GM21526 (cell line): ENCODE measurements around the gene OR8B4.
"Not testable (repeated sequence)": the region's sequence is repeated elsewhere in the genome, so short reads cannot be mapped to it uniquely, and the experiment has no call there.

ENCODE experiments used
- ATAC-seq: cut with Tn5 transposase; IDR thresholded peaks from one replicate; pipeline ENCODE4 v1.9.1; 2021; ENCODE audit warnings: moderate library complexity; ENCODE audit not compliant: unreplicated experiment, low FRiP score

OR8B4 gene

GRCh38 chr11:124424384-124424921, at the start of gene OR8B4:
Gene OR8B4, minus strand, starts transcription at chr11:124424871. Its CDS starts 0 bp downstream, at chr11:124424871.
- ATAC-seq: no peak

GRCh38 chr11:124474079-124474478, 49.4 kb upstream of the OR8B4 start:
- ATAC-seq: no peak

GRCh38 chr11:124473476-124473875, 48.8 kb upstream of the OR8B4 start:
- ATAC-seq: no peak

- ATAC-seq: no peak
Measured at GRCh38 chr11:124470561-124471227, 46.0 kb upstream of the OR8B4 start.

GRCh38 chr11:124467381-124467927, 42.8 kb upstream of the OR8B4 start:
- ATAC-seq: no peak

GRCh38 chr11:124465368-124465767, 40.7 kb upstream of the OR8B4 start:
- ATAC-seq: no peak

GRCh38 chr11:124463990-124464389, 39.3 kb upstream of the OR8B4 start:
- no peak for ATAC-seq

- no peak for ATAC-seq
Measured at GRCh38 chr11:124463324-124463723, 38.7 kb upstream of the OR8B4 start.

- no peak for ATAC-seq
Measured at GRCh38 chr11:124460459-124460858, 35.8 kb upstream of the OR8B4 start.

GRCh38 chr11:124459379-124459778, 34.7 kb upstream of the OR8B4 start:
- ATAC-seq: not testable (repeated sequence)

- ATAC-seq: no peak
Measured at GRCh38 chr11:124454552-124454951, 29.9 kb upstream of the OR8B4 start.

- no peak for ATAC-seq
Measured at GRCh38 chr11:124446916-124447315, 22.2 kb upstream of the OR8B4 start.

- no peak for ATAC-seq
Measured at GRCh38 chr11:124445646-124446150, 21.0 kb upstream of the OR8B4 start, which contains the start of gene OR8B8. Gene OR8B8, minus strand, starts transcription at chr11:124445696. Its CDS starts 4,611 bp downstream, at chr11:124441085.

GRCh38 chr11:124442847-124443246, 18.2 kb upstream of the OR8B4 start:
- no peak for ATAC-seq

GRCh38 chr11:124442442-124442841, 17.8 kb upstream of the OR8B4 start:
- no peak for ATAC-seq

- no peak for ATAC-seq
Measured at GRCh38 chr11:124441519-124441918, 16.8 kb upstream of the OR8B4 start.

GRCh38 chr11:124441081-124441480, 16.4 kb upstream of the OR8B4 start:
- ATAC-seq: no peak

GRCh38 chr11:124440608-124441007, 15.9 kb upstream of the OR8B4 start:
- ATAC-seq: no peak

GRCh38 chr11:124434699-124435098, 10.0 kb upstream of the OR8B4 start:
- no peak for ATAC-seq

GRCh38 chr11:124429599-124429998, 4.9 kb upstream of the OR8B4 start:
- ATAC-seq: no peak

- ATAC-seq: no peak
Measured at GRCh38 chr11:124421043-124421442, 3.6 kb downstream of the OR8B4 start.
